Neural progenitor cell (in vitro differentiated cells): ENCODE data around the gene IGSF6. TPM values are rescaled to one million over a fixed set of nuclear protein-coding genes. Genes with fewer than 3 reads are reported as not detected.

Source experiments
- DNase-seq: peaks from one replicate; pipeline ENCODE4 v3.0.0-alpha.2; 2016; ENCODE audit warnings: low spot score
- H2AFZ ChIP-seq: fragments of 200-600 bp; sonication (generic); replicated peaks from 2 replicates; pipeline ENCODE4 v1.6.1; 2016; ENCODE audit warnings: antibody characterized with exemption
- H3F3A ChIP-seq: fragments of 200-600 bp; sonication (generic); 2 replicates; pipeline ENCODE4 v1.6.1; 2016; ENCODE audit warnings: antibody characterized with exemption, low read depth
- H3K27ac ChIP-seq: fragments of 200-600 bp; sonication (generic); 2 replicates; pipeline ENCODE4 v1.5.1; 2016; ENCODE audit warnings: mild to moderate bottlenecking
- H3K27me3 ChIP-seq: fragments of 200-600 bp; sonication (generic); 2 replicates; pipeline ENCODE4 v1.6.1; 2016; ENCODE audit warnings: mild to moderate bottlenecking, moderate library complexity
- H3K36me3 ChIP-seq: fragments of 200-600 bp; sonication (generic); 2 replicates; pipeline ENCODE4 v1.5.1; 2016
- H3K4me1 ChIP-seq: fragments of 200-600 bp; sonication (generic); 2 replicates; pipeline ENCODE4 v1.6.1; 2016; ENCODE audit warnings: mixed run types
- H3K4me2 ChIP-seq: fragments of 200-600 bp; sonication (generic); 2 replicates; pipeline ENCODE4 v1.6.1; 2016
- H3K4me3 ChIP-seq: fragments of 200-600 bp; sonication (generic); 2 replicates; pipeline ENCODE4 v1.5.1; 2016
- H3K79me2 ChIP-seq: fragments of 200-600 bp; sonication (generic); 2 replicates; pipeline ENCODE4 v1.6.1; 2016; ENCODE audit warnings: low read depth
- H3K9ac ChIP-seq: fragments of 200-600 bp; sonication (generic); 2 replicates; pipeline ENCODE4 v1.6.1; 2016
- H3K9me3 ChIP-seq: fragments of 200-600 bp; sonication (generic); 2 replicates; pipeline ENCODE4 v1.5.1; 2016; ENCODE audit warnings: low read depth
- H4K20me1 ChIP-seq: fragments of 200-600 bp; sonication (generic); 2 replicates; pipeline ENCODE4 v1.6.1; 2016; ENCODE audit warnings: low read depth
- H3K27ac Mint-ChIP-seq: 3 replicates; pipeline ENCODE4 v1.8.0; 2021; ENCODE audit warnings: mixed read lengths
- H3K27me3 Mint-ChIP-seq: 2 replicates; pipeline ENCODE4 v1.8.0; 2022; ENCODE audit warnings: low read depth, mild to moderate bottlenecking, inconsistent platforms, moderate library complexity, mixed read lengths; ENCODE audit not compliant: insufficient read depth
- H3K36me3 Mint-ChIP-seq: 3 replicates; pipeline ENCODE4 v1.8.0; 2021; ENCODE audit warnings: mixed read lengths
- H3K4me1 Mint-ChIP-seq: 3 replicates; pipeline ENCODE4 v1.8.0; 2021; ENCODE audit warnings: mixed read lengths
- H3K4me3 Mint-ChIP-seq: 3 replicates; pipeline ENCODE4 v1.8.0; 2021; ENCODE audit warnings: mild to moderate bottlenecking, moderate library complexity, mixed read lengths
- H3K9me3 Mint-ChIP-seq: 3 replicates; pipeline ENCODE4 v1.8.0; 2020; ENCODE audit warnings: mixed read lengths
- EZH2 ChIP-seq: fragments of 200-600 bp; sonication (generic); IDR thresholded peaks from 2 replicates; pipeline ENCODE4 v1.6.1; 2017; ENCODE audit warnings: antibody characterized with exemption, mild to moderate bottlenecking, moderate library complexity
- EZH2phosphoT487 ChIP-seq: fragments of 200-600 bp; sonication (generic); IDR thresholded peaks from 2 replicates; pipeline ENCODE4 v1.6.1; 2017; ENCODE audit warnings: antibody characterized with exemption
- total RNA-seq: library from RNA; depleted of rRNA; stranded (reverse); fragments of >200 nt; gene quantifications from 2 replicates; pipeline ENCODE4 v1.2.3, GENCODE V29; 2015; ENCODE audit warnings: low replicate concordance
- TF ChIP-seq, protein P1 (sequence below): fragments of 200-600 bp; sonication (generic); IDR thresholded peaks from 2 replicates; pipeline ENCODE4 v1.5.1; 2017; ENCODE audit warnings: antibody characterized with exemption, mild to moderate bottlenecking

IGSF6 gene
- total RNA-seq, 1 donor from 2014 or later, result not detected

DNA sequence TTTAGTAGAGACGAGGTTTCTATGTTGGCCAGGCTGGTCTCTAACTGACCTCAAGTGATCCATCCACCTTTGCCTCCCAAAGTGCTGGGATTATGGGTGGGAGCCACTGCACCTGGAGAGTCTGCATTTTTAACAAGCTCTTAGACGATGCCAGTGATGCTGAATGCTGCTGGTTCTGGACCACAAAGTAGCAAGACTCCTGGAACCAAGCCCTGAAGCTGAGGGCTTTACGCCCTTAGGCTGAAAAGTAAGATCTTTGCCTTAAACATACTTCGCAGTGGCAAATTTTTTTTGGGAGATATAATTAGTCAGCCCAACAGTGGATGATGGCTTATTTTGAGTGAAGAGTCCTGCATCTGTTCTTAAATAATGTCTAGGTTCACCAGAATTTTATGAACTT lies 39.0 kb downstream of the IGSF6 start:
- H3K4me3 Mint-ChIP-seq, result no peak overlapping the region
- H3K4me1 ChIP-seq, result peaks cover 43% of the 10 kb centered on the region
- no peak overlapping the region for H3K9ac ChIP-seq
- TF ChIP-seq EZH2 (no peak), EZH2phosphoT487 (no peak)
- TF ChIP-seq, protein P1, sequence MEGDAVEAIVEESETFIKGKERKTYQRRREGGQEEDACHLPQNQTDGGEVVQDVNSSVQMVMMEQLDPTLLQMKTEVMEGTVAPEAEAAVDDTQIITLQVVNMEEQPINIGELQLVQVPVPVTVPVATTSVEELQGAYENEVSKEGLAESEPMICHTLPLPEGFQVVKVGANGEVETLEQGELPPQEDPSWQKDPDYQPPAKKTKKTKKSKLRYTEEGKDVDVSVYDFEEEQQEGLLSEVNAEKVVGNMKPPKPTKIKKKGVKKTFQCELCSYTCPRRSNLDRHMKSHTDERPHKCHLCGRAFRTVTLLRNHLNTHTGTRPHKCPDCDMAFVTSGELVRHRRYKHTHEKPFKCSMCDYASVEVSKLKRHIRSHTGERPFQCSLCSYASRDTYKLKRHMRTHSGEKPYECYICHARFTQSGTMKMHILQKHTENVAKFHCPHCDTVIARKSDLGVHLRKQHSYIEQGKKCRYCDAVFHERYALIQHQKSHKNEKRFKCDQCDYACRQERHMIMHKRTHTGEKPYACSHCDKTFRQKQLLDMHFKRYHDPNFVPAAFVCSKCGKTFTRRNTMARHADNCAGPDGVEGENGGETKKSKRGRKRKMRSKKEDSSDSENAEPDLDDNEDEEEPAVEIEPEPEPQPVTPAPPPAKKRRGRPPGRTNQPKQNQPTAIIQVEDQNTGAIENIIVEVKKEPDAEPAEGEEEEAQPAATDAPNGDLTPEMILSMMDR, result no peak
- peaks cover 41% of the 10 kb centered on the region for H3K4me1 Mint-ChIP-seq
- H3K36me3 Mint-ChIP-seq, result peaks cover 16% of the 10 kb centered on the region
- H3K4me2 ChIP-seq, result no peak overlapping the region
- peaks cover 96% of the 10 kb centered on the region for H3K79me2 ChIP-seq
- no peak overlapping the region for H3K4me3 ChIP-seq
- H3K36me3 ChIP-seq, result no peaks in the 10 kb centered on the region
- no peak overlapping the region for H3K27ac ChIP-seq
- no peaks in the 10 kb centered on the region for H3K27me3 ChIP-seq
- no peak overlapping the region for H2AFZ ChIP-seq
- no peak overlapping the region for H3K27ac Mint-ChIP-seq
- no peaks in the 10 kb centered on the region for H3K27me3 Mint-ChIP-seq
- peaks cover 59% of the 10 kb centered on the region for H4K20me1 ChIP-seq
- no peak for DNase-seq
- no peaks in the 10 kb centered on the region for H3K9me3 ChIP-seq
- peaks cover 25% of the 10 kb centered on the region for H3F3A ChIP-seq
- no peaks in the 10 kb centered on the region for H3K9me3 Mint-ChIP-seq

DNA sequence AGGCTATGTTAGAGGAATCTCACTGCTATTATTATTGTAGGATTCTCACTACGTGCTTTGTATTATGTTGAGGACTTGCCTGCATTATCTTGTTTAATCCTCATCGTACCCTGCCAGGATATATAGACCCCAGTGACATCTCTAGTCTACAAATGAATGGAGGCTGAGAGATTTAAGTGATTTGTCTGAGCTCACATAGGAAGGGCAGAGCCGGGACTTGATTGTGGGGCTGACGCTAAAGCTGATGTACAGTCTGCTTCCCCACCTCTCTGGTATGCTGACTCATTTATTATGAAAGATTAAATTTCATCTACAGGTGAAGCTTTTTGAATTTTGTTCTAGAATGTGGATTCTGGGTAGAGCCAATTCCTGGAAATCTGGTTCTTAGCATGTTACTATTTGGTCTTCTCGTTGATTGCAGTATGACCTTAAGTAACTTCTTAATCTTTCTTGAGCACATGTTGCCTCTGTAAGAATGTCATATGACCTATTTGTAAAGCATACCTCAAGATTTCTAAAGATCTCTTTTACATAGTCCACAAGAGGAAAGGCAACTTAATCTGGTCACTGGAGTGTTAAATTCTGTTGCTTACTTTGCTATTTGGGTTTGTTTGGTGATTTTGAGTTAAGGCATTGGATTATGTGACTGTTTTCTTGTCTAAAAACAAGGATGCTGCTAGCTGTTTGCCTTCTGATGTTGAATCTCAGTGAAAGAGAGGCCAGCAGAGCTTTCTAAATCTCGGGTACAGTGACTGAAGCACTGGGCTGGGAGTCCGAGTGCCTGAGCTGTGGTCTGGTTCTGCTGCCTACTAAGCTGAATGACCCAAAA lies 40.6 kb downstream of the IGSF6 start:
- DNase-seq, result peak; percentile 59
- Histone ChIP-seq H3K27ac (peak overlapping the region; percentile 70), H3K4me1 (peaks cover 45% of the 10 kb centered on the region), H3K4me3 (peak overlapping the region; percentile 15), H3K9me3 (no peaks in the 10 kb centered on the region), H2AFZ (no peak overlapping the region), H3F3A (peaks cover 27% of the 10 kb centered on the region), H3K79me2 (peaks cover 100% of the 10 kb centered on the region), H3K4me2 (peak overlapping the region; percentile 71), H3K27me3 (no peaks in the 10 kb centered on the region), H3K9ac (no peak overlapping the region), H3K36me3 (no peaks in the 10 kb centered on the region), H4K20me1 (peaks cover 75% of the 10 kb centered on the region)
- Mint-ChIP-seq H3K27me3 (no peaks in the 10 kb centered on the region), H3K4me3 (peak overlapping the region; percentile 25), H3K4me1 (peaks cover 41% of the 10 kb centered on the region), H3K27ac (no peak overlapping the region), H3K9me3 (no peaks in the 10 kb centered on the region), H3K36me3 (peaks cover 15% of the 10 kb centered on the region)
- TF ChIP-seq EZH2phosphoT487, result no peak
- TF ChIP-seq, protein P1, result no peak
- no peak for TF ChIP-seq EZH2

DNA sequence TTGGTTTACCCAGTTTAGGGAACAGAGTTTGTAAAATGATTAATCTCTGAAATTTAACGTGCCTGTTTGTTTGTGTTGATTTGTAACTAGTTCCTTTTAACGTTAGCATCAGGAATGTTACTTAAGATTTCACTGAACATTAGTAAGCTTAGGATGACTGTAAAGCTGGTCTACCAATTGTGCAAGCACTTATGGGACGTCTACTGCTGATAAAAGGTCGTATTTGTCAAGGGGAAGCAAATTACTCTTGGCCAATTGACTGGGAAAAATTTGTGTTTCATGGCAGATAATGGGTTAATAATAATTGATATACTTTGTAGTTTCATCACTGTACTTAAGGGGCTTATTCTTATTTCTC lies 41.2 kb downstream of the IGSF6 start:
- Histone ChIP-seq H2AFZ (no peak overlapping the region), H3K79me2 (peaks cover 100% of the 10 kb centered on the region), H3K4me1 (peaks cover 45% of the 10 kb centered on the region), H4K20me1 (peaks cover 81% of the 10 kb centered on the region), H3K27me3 (no peaks in the 10 kb centered on the region), H3K36me3 (no peaks in the 10 kb centered on the region), H3K9me3 (no peaks in the 10 kb centered on the region), H3F3A (peaks cover 27% of the 10 kb centered on the region), H3K4me2 (peak overlapping the region; percentile 71), H3K9ac (no peak overlapping the region), H3K4me3 (no peak overlapping the region), H3K27ac (peak overlapping the region; percentile 70)
- H3K27me3 Mint-ChIP-seq, result no peaks in the 10 kb centered on the region
- DNase-seq, result no peak
- H3K4me3 Mint-ChIP-seq, result no peak overlapping the region
- H3K9me3 Mint-ChIP-seq, result no peaks in the 10 kb centered on the region
- no peak overlapping the region for H3K27ac Mint-ChIP-seq
- TF ChIP-seq EZH2 (no peak), EZH2phosphoT487 (no peak)
- TF ChIP-seq, protein P1, result no peak
- peaks cover 15% of the 10 kb centered on the region for H3K36me3 Mint-ChIP-seq
- H3K4me1 Mint-ChIP-seq, result peaks cover 41% of the 10 kb centered on the region
